NCI-H2171 treated with DMSO at 0.1 percent for 48 hours (cell line): Measurements from ENCODE around the gene MFRP.

ENCODE experiments used
- DNase-seq: peaks from one replicate; lab custom pipeline; 2025; lab: John Stamatoyannopoulos, UW

MFRP gene

GRCh38 chr11:119359365-119360214 lies 13.1 kb upstream of the MFRP start:
- DNase-seq = no peak

GRCh38 chr11:119357074-119357473 lies 10.6 kb upstream of the MFRP start:
- DNase-seq = no peak

GRCh38 chr11:119356349-119357031 lies 10.0 kb upstream of the MFRP start:
- DNase-seq = peak; percentile 66

GRCh38 chr11:119355091-119355843 lies 8.8 kb upstream of the MFRP start:
- DNase-seq = no peak

- peak; percentile 92 for DNase-seq
These were observed 6.4 kb upstream of the MFRP start for GRCh38 chr11:119352857-119353260.

- DNase-seq = no peak
These were observed 4.7 kb upstream of the MFRP start for GRCh38 chr11:119351232-119351631.

GRCh38 chr11:119350302-119350701 lies 3.8 kb upstream of the MFRP start:
- DNase-seq = no peak

- DNase-seq = peak; percentile 15
These were observed 1.6 kb upstream of the MFRP start for GRCh38 chr11:119347940-119348605.

GRCh38 chr11:119347242-119347641 lies 737 bp upstream of the MFRP start:
- DNase-seq = no peak

- DNase-seq = no peak
These were observed 820 bp downstream of the MFRP start for GRCh38 chr11:119345685-119346084.

- DNase-seq = no peak
These were observed 2.1 kb downstream of the MFRP start for GRCh38 chr11:119344291-119345010.

- no peak for DNase-seq
These were observed 2.8 kb downstream of the MFRP start for GRCh38 chr11:119343726-119344125.

GRCh38 chr11:119342362-119343130 lies 4.0 kb downstream of the MFRP start:
- no peak for DNase-seq

- DNase-seq = no peak
These were observed 4.5 kb downstream of the MFRP start for GRCh38 chr11:119342023-119342300.

- DNase-seq = no peak
These were observed 5.1 kb downstream of the MFRP start for GRCh38 chr11:119341222-119342022.

- no peak for DNase-seq
These were observed 5.9 kb downstream of the MFRP start, which contains the start of gene C1QTNF5 for GRCh38 chr11:119340335-119341221. Gene C1QTNF5, minus strand, starts transcription at chr11:119340883. Its CDS starts 486 bp downstream, at chr11:119340397.

- no peak for DNase-seq
These were observed 6.7 kb downstream of the MFRP start for GRCh38 chr11:119339589-119340334.

GRCh38 chr11:119338965-119339588 lies 7.4 kb downstream of the MFRP start:
- DNase-seq = no peak
